ENCODE results near the gene RAB4A. TPM values are rescaled to one million over a fixed set of nuclear protein-coding genes. Genes with fewer than 3 reads are reported as not detected.

RAB4A gene, protein sequence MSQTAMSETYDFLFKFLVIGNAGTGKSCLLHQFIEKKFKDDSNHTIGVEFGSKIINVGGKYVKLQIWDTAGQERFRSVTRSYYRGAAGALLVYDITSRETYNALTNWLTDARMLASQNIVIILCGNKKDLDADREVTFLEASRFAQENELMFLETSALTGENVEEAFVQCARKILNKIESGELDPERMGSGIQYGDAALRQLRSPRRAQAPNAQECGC
- 30.6 and 33.1 TPM in 2 replicates for total RNA-seq

DNA sequence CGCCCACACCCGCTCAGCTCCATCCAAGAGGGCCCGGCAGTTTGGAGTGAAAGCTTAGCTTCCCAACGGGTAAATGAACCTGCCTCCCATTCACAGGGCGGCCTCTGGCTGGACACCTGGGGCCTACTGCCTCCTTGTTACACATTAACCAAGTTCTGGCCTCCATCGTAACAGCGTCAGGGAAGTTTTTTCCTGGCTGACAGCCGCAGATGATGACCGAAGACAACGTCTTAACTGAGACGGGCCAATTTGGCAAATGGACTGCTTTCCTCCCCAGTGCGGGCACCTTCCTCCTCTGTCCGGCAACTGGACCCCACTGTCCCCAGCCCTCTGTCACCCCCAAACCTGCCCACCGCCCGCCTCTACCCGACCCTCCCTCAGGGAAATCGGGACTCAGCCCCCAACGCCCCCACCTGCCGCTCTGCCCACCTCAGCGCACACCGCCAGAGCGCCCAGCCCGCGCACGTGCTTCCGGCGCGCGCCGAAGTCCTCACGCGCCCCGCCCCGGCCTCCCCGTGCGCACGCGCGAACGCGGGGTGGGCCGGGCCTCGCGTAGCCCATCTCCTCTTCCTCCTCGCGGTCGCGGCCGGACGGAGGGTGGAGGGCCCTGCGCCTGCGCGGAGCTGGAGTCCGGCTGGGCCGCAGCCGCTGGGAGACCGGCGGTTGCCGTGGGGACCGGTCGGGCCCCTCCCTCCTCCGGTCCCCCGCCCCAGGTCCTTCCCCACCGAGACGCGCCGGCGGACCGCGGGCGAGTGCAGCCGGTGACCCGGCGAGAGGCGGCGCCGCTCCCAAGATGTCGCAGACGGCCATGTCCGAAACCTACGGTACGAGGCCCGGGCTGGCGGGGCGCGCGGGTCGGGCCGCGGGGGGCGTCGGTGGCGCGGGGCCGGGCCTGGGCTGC lies at the start of gene RAB4A:
TSS of gene RAB4A (plus strand) at position 565 of the 901 bp plus-strand sequence. CDS start at position 794, 229 bp downstream.

DNA sequence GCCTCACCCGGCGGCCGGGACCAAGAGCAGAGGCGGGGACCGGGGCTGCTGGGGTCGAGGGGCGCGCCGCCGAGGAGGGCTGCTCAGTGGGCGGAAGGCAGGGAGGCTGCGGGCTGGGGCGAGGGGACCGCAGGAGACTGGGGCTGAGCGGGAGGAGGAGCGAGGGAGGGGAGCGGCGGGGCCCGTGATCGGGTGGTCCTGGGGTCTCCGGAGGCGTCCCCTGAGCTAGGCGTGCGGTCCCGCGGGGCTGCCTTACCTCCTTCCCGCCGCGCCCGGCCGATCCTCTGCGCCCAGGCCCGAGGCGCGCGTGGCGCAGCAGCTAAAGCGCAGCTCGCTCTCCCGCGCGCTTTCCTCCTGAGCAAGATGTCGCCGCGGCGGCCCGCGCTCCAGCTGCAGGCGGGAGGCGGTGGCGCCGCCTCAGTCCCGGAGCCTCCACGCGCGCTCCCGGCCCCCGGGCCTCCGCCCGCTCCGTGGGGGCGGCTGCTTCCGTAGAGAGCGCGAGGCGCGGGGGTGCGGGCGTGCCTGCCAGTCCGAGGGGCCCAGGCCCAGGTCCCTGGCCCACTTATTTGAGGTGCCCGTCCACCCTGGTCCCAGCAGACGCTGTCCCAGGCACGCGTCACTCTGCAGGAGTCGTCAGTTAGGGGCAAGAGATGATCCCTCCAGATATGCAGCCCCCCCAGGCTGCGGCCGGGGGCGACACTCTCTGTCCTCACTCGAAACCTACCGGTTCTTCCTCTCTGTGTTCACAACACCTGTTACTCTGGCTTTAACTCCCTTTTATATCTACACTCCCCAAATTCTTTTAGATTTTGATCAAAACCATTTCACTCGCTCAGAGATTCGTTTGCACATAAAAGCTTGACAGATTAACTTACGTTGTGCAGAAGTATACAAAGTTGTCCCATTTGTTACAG lies 72.0 kb downstream of the RAB4A start, which contains the start of gene CCSAP:
TSS of gene CCSAP (minus strand) at position 392 of the 914 bp plus-strand sequence. CDS start 582 bp downstream, outside the sequence.

Other genes starting within 250 kb of the RAB4A start
- 8.9 and 12.0 TPM in 2 replicates for gene CCSAP, start 71.9 kb downstream of the RAB4A start, total RNA-seq
- gene ACTA1, start 163.0 kb downstream of the RAB4A start, total RNA-seq = 0.13 TPM in 1 of 2 replicates, not detected in the other
- 37.6 and 38.0 TPM in 2 replicates for gene NUP133, start 237.2 kb downstream of the RAB4A start, total RNA-seq

Measured in articular chondrocyte of knee joint (primary cell).